ENCODE results near the gene TFCP2.

TFCP2 gene

GRCh38 chr12:51197736-51198567 lies 25.0 kb upstream of the TFCP2 start:
- DNase-seq = no peak

GRCh38 chr12:51196547-51196946 lies 23.6 kb upstream of the TFCP2 start:
- DNase-seq = no peak

GRCh38 chr12:51195841-51196240 lies 22.9 kb upstream of the TFCP2 start:
- no peak for DNase-seq

- DNase-seq = no peak
Measured at GRCh38 chr12:51192284-51192671, 19.3 kb upstream of the TFCP2 start.

DNA sequence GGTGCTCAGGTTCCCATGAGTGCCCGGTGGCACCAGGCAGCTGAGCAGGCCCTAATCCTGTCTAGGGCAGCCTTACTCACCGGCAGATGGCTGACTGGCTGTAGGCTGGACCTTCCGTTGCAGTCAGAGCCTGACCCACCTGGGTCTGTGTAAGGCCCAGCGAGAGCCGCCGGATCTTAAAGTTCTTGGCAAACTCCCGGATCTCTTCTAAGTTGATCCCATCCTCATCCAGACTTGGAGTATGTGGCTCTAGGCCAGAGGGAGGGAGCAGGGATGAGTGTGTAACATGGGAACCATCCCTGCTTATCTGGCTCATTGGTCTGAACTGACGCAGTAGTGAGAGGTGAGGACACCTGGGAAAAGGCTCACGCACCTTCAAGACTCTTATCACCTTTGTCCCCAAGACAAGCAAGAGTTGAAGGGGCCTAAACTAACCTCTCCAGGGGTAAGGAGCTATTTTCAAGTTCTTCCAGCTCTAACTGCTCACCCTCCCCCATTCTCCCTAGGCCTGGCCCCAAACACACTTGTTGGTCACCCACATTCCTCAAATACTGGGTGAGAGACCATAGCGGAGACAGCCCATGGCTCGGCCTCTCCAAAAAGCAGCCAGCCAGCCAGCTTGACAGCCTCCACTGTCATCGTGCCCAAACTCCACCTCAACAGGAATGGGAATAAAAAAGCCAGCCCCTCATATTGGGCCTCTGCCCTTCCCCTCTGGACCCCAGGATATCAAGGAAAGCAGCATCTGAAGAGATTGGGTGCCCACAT lies 18.8 kb upstream of the TFCP2 start:
- no peak for DNase-seq

GRCh38 chr12:51190820-51191219 lies 17.9 kb upstream of the TFCP2 start:
- DNase-seq = no peak

- no peak for DNase-seq
Measured at GRCh38 chr12:51189790-51190355, 16.9 kb upstream of the TFCP2 start.

DNA sequence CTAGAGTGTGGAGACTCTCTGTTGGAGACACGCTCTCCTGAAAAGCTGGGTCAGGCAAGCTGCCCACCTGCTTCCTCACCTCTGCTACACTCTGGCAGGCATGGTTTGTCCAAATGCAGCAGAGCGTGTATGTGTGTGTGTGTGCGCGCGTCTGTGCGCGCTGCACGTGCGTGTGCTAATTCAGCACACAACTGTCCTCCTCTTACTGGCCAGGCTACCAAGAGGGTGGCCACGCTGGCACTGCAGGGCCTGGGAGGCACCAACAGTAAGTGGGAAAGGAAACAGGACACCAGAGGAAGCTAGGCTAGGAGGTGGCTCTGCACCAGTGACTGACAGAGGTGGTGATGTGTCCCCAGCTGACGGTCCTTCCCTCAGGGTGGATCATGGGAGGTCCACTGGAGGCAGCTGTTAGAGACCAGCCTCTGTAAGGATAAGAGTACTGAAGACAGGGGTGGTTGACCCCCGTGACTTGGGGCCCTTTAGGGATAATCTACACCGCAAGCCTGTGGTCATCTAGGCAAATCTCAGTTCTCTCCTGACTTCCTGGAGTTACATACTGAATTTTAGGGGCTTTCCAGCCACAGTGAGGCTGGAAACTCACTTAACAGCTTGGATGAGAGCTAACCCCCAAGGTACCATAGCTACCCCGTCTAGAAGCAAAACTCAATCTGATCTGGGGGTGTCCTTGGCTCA lies 15.6 kb upstream of the TFCP2 start:
- DNase-seq = no peak

- DNase-seq = no peak
Measured at GRCh38 chr12:51187370-51187987, 14.5 kb upstream of the TFCP2 start.

GRCh38 chr12:51186465-51187085 lies 13.6 kb upstream of the TFCP2 start:
- no peak for DNase-seq

GRCh38 chr12:51185171-51185717 lies 12.3 kb upstream of the TFCP2 start:
- no peak for DNase-seq

GRCh38 chr12:51183816-51184215 lies 10.9 kb upstream of the TFCP2 start:
- peak; percentile 47 for DNase-seq

GRCh38 chr12:51183349-51183748 lies 10.4 kb upstream of the TFCP2 start:
- DNase-seq = no peak

DNA sequence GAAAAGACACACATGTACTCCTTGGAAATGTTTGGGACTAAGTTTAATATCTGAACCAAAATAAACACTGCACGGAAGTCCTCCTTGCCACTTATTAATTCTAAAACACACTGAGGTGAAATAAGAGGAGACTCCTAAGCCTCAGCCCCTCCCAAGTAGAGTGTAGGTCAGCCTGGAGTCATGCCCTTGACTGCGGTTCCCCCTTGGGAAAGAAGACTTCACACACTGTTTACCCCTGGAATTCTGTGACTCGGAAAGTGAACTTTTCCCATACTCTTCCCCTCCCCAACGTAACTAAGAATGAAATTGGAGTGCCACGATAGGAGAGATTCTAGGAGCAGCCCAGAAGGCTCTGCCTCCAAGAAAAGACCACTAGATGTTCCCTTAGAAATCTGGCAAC lies 8.6 kb upstream of the TFCP2 start:
- DNase-seq = no peak

GRCh38 chr12:51177897-51178296 lies 5.0 kb upstream of the TFCP2 start:
- no peak for DNase-seq

- no peak for DNase-seq
Measured at GRCh38 chr12:51174501-51174900, 1.6 kb upstream of the TFCP2 start.

DNA sequence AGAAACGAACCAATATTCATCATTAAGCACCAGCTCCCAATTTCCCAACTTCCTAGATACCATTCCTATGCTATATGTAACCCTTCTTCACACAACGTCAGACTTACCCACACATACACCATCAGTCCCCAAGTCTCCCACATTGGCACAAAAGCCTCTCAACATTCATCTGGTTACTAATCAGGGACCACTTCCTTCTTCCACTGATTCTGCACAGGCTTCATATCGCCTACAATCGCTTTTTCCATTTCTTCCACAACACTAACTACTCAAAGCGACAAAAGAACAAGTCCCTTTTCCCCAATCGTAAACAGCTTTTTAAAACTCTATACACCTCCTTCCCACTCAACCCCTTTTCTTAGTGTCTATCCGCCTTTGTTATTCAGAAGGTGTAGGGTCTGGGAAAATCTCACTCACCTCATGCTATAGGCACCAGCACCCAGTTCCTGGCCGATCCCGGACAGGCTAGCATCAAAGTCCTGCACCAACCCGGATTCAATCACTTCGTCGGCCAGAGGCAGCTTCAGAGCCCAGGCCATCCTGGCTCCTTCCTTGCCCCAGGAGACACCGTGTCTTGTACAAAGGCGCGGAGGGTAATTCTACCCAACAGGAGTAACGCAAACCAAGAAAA lies 936 bp downstream of the TFCP2 start:
- DNase-seq = no peak

DNA sequence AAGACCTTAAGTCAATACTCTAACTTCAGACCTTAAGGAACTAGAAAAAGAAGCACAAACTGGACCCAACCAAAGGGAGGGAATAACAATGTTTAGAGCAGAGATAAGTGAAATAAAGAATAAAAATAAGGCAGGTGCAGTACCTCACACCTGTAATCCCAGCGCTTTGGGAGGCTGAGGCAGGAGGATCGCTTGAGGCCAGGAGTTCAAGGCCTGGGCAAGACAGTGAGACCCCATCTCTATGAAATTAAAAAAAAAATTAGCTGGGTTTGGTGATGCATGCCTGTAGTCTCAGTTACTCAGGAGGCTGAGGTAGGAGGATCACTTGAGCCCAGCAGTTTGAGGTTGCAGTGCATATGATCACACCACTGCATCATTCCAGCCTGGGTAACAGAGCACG lies 9.1 kb downstream of the TFCP2 start:
- DNase-seq = no peak

- no peak for DNase-seq
Measured at GRCh38 chr12:51162217-51162616, 10.7 kb downstream of the TFCP2 start.

DNA sequence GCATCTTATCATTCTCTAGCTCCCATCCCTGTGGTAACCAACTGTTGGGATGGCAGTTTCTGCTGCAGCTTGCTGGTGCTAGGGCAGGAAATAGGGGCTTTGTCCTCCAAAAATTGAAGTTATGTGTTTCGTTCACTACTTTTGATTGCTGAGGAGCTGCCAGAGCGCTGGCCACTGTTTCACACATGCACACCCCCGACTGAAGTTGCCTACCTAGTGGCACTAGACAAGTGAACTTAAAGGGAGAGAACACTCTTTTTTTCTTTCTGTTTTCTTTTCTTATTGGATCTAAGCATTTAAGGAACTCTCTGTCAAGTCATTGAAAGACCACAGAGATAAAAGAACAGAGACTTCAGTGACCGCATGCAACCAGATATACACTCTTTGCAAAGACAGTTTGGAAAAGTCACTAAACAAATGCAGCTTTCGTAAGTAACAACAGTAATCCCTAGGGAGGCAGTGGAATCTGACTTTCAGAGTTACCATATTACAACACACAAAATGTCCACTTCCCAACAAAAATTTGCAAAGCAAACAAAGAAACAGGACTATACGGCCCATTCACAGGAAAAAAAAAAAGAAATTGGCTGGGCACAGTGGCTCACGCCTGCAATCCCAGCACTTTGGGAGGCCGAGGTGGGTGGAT lies 12.0 kb downstream of the TFCP2 start:
- DNase-seq = no peak

DNA sequence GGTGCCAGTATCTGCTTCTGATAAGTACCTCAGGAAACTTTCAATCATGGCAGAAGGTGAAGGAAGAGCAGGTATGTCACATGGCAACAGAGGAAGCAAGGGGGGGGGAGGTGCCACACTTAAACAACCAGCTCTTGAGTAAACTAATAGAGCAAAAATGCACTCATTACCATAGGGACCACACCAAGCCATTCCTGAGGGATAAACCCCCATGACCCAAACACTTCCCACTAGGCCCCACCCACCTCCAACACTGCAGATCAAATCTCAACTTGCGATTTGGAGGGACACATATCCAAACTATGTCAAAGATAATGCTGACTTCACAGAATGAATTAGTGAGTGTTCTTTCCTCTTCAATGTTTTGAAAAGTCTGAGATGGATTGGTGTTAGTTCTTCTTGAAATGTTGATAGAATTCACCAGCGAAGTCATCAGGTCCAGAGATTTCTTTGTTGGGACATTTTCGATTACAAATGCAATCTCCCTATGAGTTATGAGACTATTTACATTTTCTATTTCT lies 16.6 kb downstream of the TFCP2 start:
- DNase-seq = no peak

Data from COR-L47 (cell line).